ENCODE results near the gene CACNG4. TPM values are rescaled to one million over a fixed set of nuclear protein-coding genes. Genes with fewer than 3 reads are reported as not detected.

The CACNG4 gene
- total RNA-seq, 6 donors from 2014 or later: 2.1 to 27.8 (median 8.0) TPM

GRCh38 chr17:66952031-66952524 is 12.4 kb upstream of the CACNG4 start:
- TF ChIP-seq POLR2AphosphoS5 (IDR thresholded peaks at IDR 0.05) (peak; percentile 51 to 55), POLR2A (IDR thresholded peaks at IDR 0.05) (no peak), EP300 (IDR thresholded peaks at IDR 0.05) (peak in 1 of 4 donors; percentile 75), CTCF (IDR thresholded peaks at IDR 0.05) (no peak)
- no peaks in the 10 kb centered on the region for H3K9me3 ChIP-seq
- no peaks in the 10 kb centered on the region for H3K36me3 ChIP-seq
- peak overlapping the region; percentile 30 to 69 (median 57) for H3K27ac ChIP-seq
- no peak overlapping the region for H3K4me3 ChIP-seq
- peaks cover 0 to 8% (median 2%) of the 10 kb centered on the region in 4 donors for H3K4me1 ChIP-seq
- DNase-seq (peak in 1 of 2 donors; percentile 77), ATAC-seq (ENCODE audit: low FRiP score in 2 of 2) (peak; percentile 47 to 85)
- H3K27me3 ChIP-seq: no peaks in the 10 kb centered on the region
- 66 to 70% methylated on average over 9 to 10 of the region's 10 CpGs for WGBS, 2 donors

- Histone ChIP-seq H3K9me3 (no peaks in the 10 kb centered on the region), H3K27me3 (no peaks in the 10 kb centered on the region), H3K36me3 (no peaks in the 10 kb centered on the region), H3K4me1 (peaks cover 0 to 8% (median 2%) of the 10 kb centered on the region in 4 donors), H3K4me3 (no peak overlapping the region), H3K27ac (peak overlapping the region; percentile 30 to 69 (median 57))
- peak in 1 of 2 donors; percentile 4 for ATAC-seq (ENCODE audit: low FRiP score in 2 of 2)
- 82 to 92% methylated on average over 12 to 14 of the region's 14 CpGs for WGBS, 2 donors
- DNase-seq: no peak
- no peak for TF ChIP-seq POLR2AphosphoS5 (IDR thresholded peaks at IDR 0.05)
Measured at GRCh38 chr17:66952681-66953629, 11.6 kb upstream of the CACNG4 start.

- TF ChIP-seq POLR2A (IDR thresholded peaks at IDR 0.05) (no peak), CTCF (IDR thresholded peaks at IDR 0.05) (no peak)
- peaks cover 0 to 8% (median 2%) of the 10 kb centered on the region in 4 donors for H3K4me1 ChIP-seq
- 46 to 58% methylated on average over 6 to 7 of the region's 7 CpGs for WGBS, 2 donors
- ATAC-seq (ENCODE audit: low FRiP score in 2 of 2) (no peak), DNase-seq (no peak)
- no peaks in the 10 kb centered on the region for H3K27me3 ChIP-seq
- H3K9me3 ChIP-seq: no peaks in the 10 kb centered on the region
- peak overlapping the region in 1 of 4 donors; percentile 51 for H3K27ac ChIP-seq
- H3K36me3 ChIP-seq: no peaks in the 10 kb centered on the region
- no peak overlapping the region for H3K4me3 ChIP-seq
Measured at GRCh38 chr17:66953630-66954020, 10.9 kb upstream of the CACNG4 start.

- Histone ChIP-seq H3K4me1 (peaks cover 0 to 8% (median 2%) of the 10 kb centered on the region in 4 donors), H3K36me3 (no peaks in the 10 kb centered on the region), H3K9me3 (no peaks in the 10 kb centered on the region), H3K4me3 (no peak overlapping the region), H3K27me3 (no peaks in the 10 kb centered on the region), H3K27ac (no peak overlapping the region)
- WGBS, 2 donors: 87 to 89% methylated on average over 3 of the region's 3 CpGs
- DNase-seq (no peak), ATAC-seq (ENCODE audit: low FRiP score in 2 of 2) (no peak)
- TF ChIP-seq POLR2A (IDR thresholded peaks at IDR 0.05): no peak
- TF ChIP-seq CTCF (IDR thresholded peaks at IDR 0.05): no peak
- no peak for TF ChIP-seq POLR2AphosphoS5 (IDR thresholded peaks at IDR 0.05)
Measured at GRCh38 chr17:66954632-66955031, 9.9 kb upstream of the CACNG4 start.

GRCh38 chr17:66955821-66956220 is 8.7 kb upstream of the CACNG4 start:
- H3K27ac ChIP-seq: no peak overlapping the region
- H3K36me3 ChIP-seq: no peaks in the 10 kb centered on the region
- DNase-seq: no peak
- no peaks in the 10 kb centered on the region for H3K27me3 ChIP-seq
- H3K9me3 ChIP-seq: no peaks in the 10 kb centered on the region
- no peak for TF ChIP-seq POLR2AphosphoS5 (IDR thresholded peaks at IDR 0.05)
- no peak for TF ChIP-seq POLR2A (IDR thresholded peaks at IDR 0.05)
- TF ChIP-seq CTCF (IDR thresholded peaks at IDR 0.05): no peak
- no peak for TF ChIP-seq EP300 (IDR thresholded peaks at IDR 0.05)
- H3K4me1 ChIP-seq: peaks cover 0 to 8% (median 2%) of the 10 kb centered on the region in 4 donors
- no peak for ATAC-seq (ENCODE audit: low FRiP score in 2 of 2)
- H3K4me3 ChIP-seq: no peak overlapping the region
- WGBS, 2 donors: 86 to 89% methylated on average over 5 of the region's 5 CpGs

All from upper lobe of left lung (tissue), 6 donors.